GM18508 (cell line): ENCODE data around the gene CST11.
"Not testable (repeated sequence)": the region's sequence is repeated elsewhere in the genome, so short reads cannot be mapped to it uniquely, and the experiment has no call there.

Experiments used
- ATAC-seq: cut with Tn5 transposase; IDR thresholded peaks from one replicate; pipeline ENCODE4 v1.9.1; 2021; ENCODE audit warnings: moderate number of reproducible peaks; ENCODE audit not compliant: insufficient read depth, unreplicated experiment

Gene CST11

GRCh38 chr20:23452776-23453175 is at the start of gene CST11:
CST11 (minus strand) TSS chr20:23452876; CDS start chr20:23452811, 65 bp downstream.
- no peak for ATAC-seq

GRCh38 chr20:23501926-23502325 is 49.2 kb upstream of the CST11 start:
- ATAC-seq, result no peak

GRCh38 chr20:23497536-23497935 is 44.9 kb upstream of the CST11 start:
- ATAC-seq, result no peak

- no peak for ATAC-seq
Measured at GRCh38 chr20:23493172-23493772, 40.6 kb upstream of the CST11 start.

GRCh38 chr20:23492292-23492691 is 39.6 kb upstream of the CST11 start:
- no peak for ATAC-seq

- ATAC-seq, result no peak
Measured at GRCh38 chr20:23490817-23491216, 38.1 kb upstream of the CST11 start, which contains the start of gene CST8. CST8 (plus strand) TSS chr20:23491117; CDS start chr20:23491668, 551 bp downstream.

GRCh38 chr20:23488996-23489395 is 36.3 kb upstream of the CST11 start:
- ATAC-seq, result no peak

- ATAC-seq, result no peak
Measured at GRCh38 chr20:23488470-23488869, 35.8 kb upstream of the CST11 start.

GRCh38 chr20:23484081-23484480 is 31.4 kb upstream of the CST11 start:
- no peak for ATAC-seq

- ATAC-seq, result no peak
Measured at GRCh38 chr20:23482138-23482537, 29.5 kb upstream of the CST11 start.

- ATAC-seq, result no peak
Measured at GRCh38 chr20:23479043-23479442, 26.4 kb upstream of the CST11 start.

- no peak for ATAC-seq
Measured at GRCh38 chr20:23477223-23477622, 24.5 kb upstream of the CST11 start.

- ATAC-seq, result no peak
Measured at GRCh38 chr20:23476015-23476754, 23.5 kb upstream of the CST11 start.

- ATAC-seq, result no peak
Measured at GRCh38 chr20:23475395-23475794, 22.7 kb upstream of the CST11 start.

- ATAC-seq, result not testable (repeated sequence)
Measured at GRCh38 chr20:23473293-23473692, 20.6 kb upstream of the CST11 start.

- not testable (repeated sequence) for ATAC-seq
Measured at GRCh38 chr20:23472306-23472705, 19.6 kb upstream of the CST11 start.

GRCh38 chr20:23466961-23467360 is 14.3 kb upstream of the CST11 start:
- not testable (repeated sequence) for ATAC-seq

GRCh38 chr20:23461180-23461579 is 8.5 kb upstream of the CST11 start:
- ATAC-seq, result no peak

GRCh38 chr20:23459461-23460150 is 6.9 kb upstream of the CST11 start:
- ATAC-seq, result no peak

GRCh38 chr20:23456873-23457272 is 4.2 kb upstream of the CST11 start:
- no peak for ATAC-seq

GRCh38 chr20:23456409-23456808 is 3.7 kb upstream of the CST11 start:
- ATAC-seq, result no peak
